NCI-H774 (cell line): Measurements from ENCODE around the gene MOBP.
A peak's percentile ranks its signal among the peaks of the same experiment; 100 is the strongest.

Source experiments
- DNase-seq: peaks from one replicate; lab custom pipeline; 2025; lab: John Stamatoyannopoulos, UW

Gene MOBP

DNA sequence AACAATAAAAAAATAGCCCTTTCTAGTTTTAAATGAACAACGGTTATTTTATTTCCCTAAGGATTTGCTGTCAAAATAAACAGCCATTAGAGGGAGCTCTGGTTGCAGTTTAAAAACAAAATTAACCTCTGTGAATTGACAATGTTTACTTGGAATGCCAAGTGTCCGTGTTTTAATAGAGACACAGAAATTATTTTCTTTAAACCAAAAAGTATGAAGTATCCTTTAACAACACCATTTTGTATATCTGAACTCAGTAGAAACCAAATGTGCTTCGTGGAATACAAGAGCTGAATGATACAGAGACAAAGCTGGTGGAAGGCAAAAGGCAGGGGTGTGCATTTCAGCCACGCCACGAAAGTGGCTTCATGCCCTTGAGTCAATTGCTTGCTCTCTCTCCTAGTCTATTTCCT lies 74.4 kb downstream of the MOBP start:
- DNase-seq, result no peak

- no peak for DNase-seq
These were observed 75.1 kb downstream of the MOBP start for GRCh38 chr3:39542588-39542988.

DNA sequence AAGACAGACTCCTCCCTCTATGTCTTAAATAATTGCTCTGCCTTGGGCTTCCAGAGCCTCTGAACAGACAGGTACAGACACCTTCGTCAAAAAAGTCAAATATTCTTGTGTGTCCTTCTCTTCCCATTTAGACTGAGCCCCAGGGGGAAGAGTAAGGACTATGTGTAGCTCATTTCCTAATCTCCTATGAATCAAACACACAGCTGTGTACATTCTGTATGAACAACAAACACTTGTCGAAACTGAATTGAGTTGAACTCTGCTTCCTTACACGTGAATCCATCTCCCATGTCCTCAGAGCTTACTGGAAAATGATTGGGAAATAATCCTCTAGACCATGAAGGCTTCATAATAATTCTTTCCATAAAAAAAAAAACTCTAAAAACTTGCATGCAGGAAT lies 80.8 kb downstream of the MOBP start:
- DNase-seq, result peak; percentile 0

GRCh38 chr3:39550354-39551051 lies 83.0 kb downstream of the MOBP start:
- DNase-seq, result no peak
